ENCODE results near the gene FBXW4. TPM values are rescaled to one million over a fixed set of nuclear protein-coding genes. Genes with fewer than 3 reads are reported as not detected.

The FBXW4 gene
- total and polyA plus RNA-seq, 2 of the 8 experiments (the other 6 are each of a cell fraction or from before 2014, with no cell fraction given): 29.0 to 32.8 TPM

GRCh38 chr10:101693978-101694673 is 844 bp downstream of the FBXW4 start (continued):
- TF ChIP-seq MAFK (IDR thresholded peaks at IDR 0.05; ENCODE audit: low read depth, low read length) (no peak), RXRA (IDR thresholded peaks at IDR 0.05; ENCODE audit: insufficient read depth, low read depth, low read length) (no peak), RBBP5 (IDR thresholded peaks at IDR 0.05; ENCODE audit: borderline replicate concordance, low read depth, low read length) (peak; percentile 93), SP2 (IDR thresholded peaks at IDR 0.05; ENCODE audit: low read length) (no peak), CTBP2 (IDR thresholded peaks at IDR 0.05; ENCODE audit: borderline replicate concordance, insufficient read depth, insufficient read length, low read length) (no peak), SP4 (IDR thresholded peaks at IDR 0.05; ENCODE audit: low read length) (peak; percentile 77; the same call in 1 of the 2 replicates), CTCF (IDR thresholded peaks at IDR 0.05; ENCODE audit: control extremely low read depth in 1 of 3, insufficient read depth in 1 of 3, low read depth in 1 of 3, low read length in 3 of 3) (no peak), POU5F1 (IDR thresholded peaks at IDR 0.05; ENCODE audit: low read depth, low read length) (no peak), CEBPB (IDR thresholded peaks at IDR 0.05; ENCODE audit: low read depth, low read length) (no peak), ATF3 (IDR thresholded peaks at IDR 0.05; ENCODE audit: insufficient read depth, low read depth, low read length) (no peak), ASH2L (IDR thresholded peaks at IDR 0.05; ENCODE audit: low read length) (peak; percentile 84), RAD21 (IDR thresholded peaks at IDR 0.05 in 1 of 2, conservative IDR thresholded peaks at IDR 0.05 in 1 of 2; ENCODE audit: low read depth in 2 of 2, low read length in 2 of 2) (no peak), SIRT6 (IDR thresholded peaks at IDR 0.05; ENCODE audit: low read length) (no peak), SAP30 (IDR thresholded peaks at IDR 0.05; ENCODE audit: insufficient read depth, insufficient replicate concordance, low read length) (no peak), CHD1 (IDR thresholded peaks at IDR 0.05; ENCODE audit: low read depth, low read length) (peak; percentile 22; the same call in 1 of the 2 replicates)

Data from H1 (cell line).